Tongue (tissue), 2 donors: ENCODE data around the gene MXRA7. TPM values are rescaled to one million over a fixed set of nuclear protein-coding genes. Genes with fewer than 3 reads are reported as not detected.

Experiments
- DNase-seq: peaks from one replicate; pipeline ENCODE4 v3.0.0-alpha.2; 2015
- total RNA-seq: library from RNA; depleted of rRNA; stranded (reverse); fragments of >200 nt; gene quantifications from one replicate; pipeline ENCODE4 v1.2.3, GENCODE V29; 2014

The MXRA7 gene
- total RNA-seq, 1 donor from 2014 or later = 200 TPM

GRCh38 chr17:76677406-76677805 lies 33.4 kb downstream of the MXRA7 start:
- DNase-seq = no peak

GRCh38 chr17:76676629-76677028 lies 34.1 kb downstream of the MXRA7 start:
- no peak for DNase-seq

- DNase-seq = no peak
Measured at GRCh38 chr17:76675648-76676047, 35.1 kb downstream of the MXRA7 start.

- DNase-seq = no peak
Measured at GRCh38 chr17:76674600-76674999, 36.2 kb downstream of the MXRA7 start.

GRCh38 chr17:76673729-76674128 lies 37.0 kb downstream of the MXRA7 start:
- DNase-seq = no peak

- DNase-seq = no peak
Measured at GRCh38 chr17:76672892-76673291, 37.9 kb downstream of the MXRA7 start.

- DNase-seq = no peak
Measured at GRCh38 chr17:76672270-76672851, 38.4 kb downstream of the MXRA7 start.

GRCh38 chr17:76671912-76672262 lies 38.9 kb downstream of the MXRA7 start:
- no peak for DNase-seq

GRCh38 chr17:76671123-76671911 lies 39.4 kb downstream of the MXRA7 start:
- peak; percentile 100 for DNase-seq

GRCh38 chr17:76670718-76671122 lies 40.0 kb downstream of the MXRA7 start:
- no peak for DNase-seq

- DNase-seq = no peak
Measured at GRCh38 chr17:76670020-76670717, 40.6 kb downstream of the MXRA7 start.

GRCh38 chr17:76667786-76668453 lies 42.8 kb downstream of the MXRA7 start:
- DNase-seq = no peak

GRCh38 chr17:76667491-76667755 lies 43.3 kb downstream of the MXRA7 start:
- DNase-seq = no peak

GRCh38 chr17:76660656-76661042 lies 50.1 kb downstream of the MXRA7 start:
- no peak for DNase-seq

- no peak for DNase-seq
Measured at GRCh38 chr17:76659928-76660655, 50.7 kb downstream of the MXRA7 start.

GRCh38 chr17:76658242-76658662 lies 52.5 kb downstream of the MXRA7 start:
- DNase-seq = no peak

- no peak for DNase-seq
Measured at GRCh38 chr17:76657505-76658241, 53.1 kb downstream of the MXRA7 start.

- no peak for DNase-seq
Measured at GRCh38 chr17:76654408-76654807, 56.4 kb downstream of the MXRA7 start.

- no peak for DNase-seq
Measured at GRCh38 chr17:76650504-76650903, 60.3 kb downstream of the MXRA7 start.

GRCh38 chr17:76646712-76647111 lies 64.1 kb downstream of the MXRA7 start:
- DNase-seq = no peak

GRCh38 chr17:76645481-76645880 lies 65.3 kb downstream of the MXRA7 start:
- DNase-seq = no peak

GRCh38 chr17:76644995-76645394 lies 65.8 kb downstream of the MXRA7 start:
- DNase-seq = no peak
